Stimulated activated CD4-positive, alpha-beta T cell treated with anti-CD3 and anti-CD28 coated beads, TNF-alpha, amount 100 ng/mL, for 24 hours (primary cell): Measurements from ENCODE around the gene LMX1B.
A peak's percentile ranks its signal among the peaks of the same experiment; 100 is the strongest.

Experiments used
- DNase-seq, 3 experiments: peaks; one replicate each; pipeline ENCODE4 v3.0.0-alpha.2; 2020; ENCODE audit warnings: low read depth in 3 of 3

LMX1B gene

DNA sequence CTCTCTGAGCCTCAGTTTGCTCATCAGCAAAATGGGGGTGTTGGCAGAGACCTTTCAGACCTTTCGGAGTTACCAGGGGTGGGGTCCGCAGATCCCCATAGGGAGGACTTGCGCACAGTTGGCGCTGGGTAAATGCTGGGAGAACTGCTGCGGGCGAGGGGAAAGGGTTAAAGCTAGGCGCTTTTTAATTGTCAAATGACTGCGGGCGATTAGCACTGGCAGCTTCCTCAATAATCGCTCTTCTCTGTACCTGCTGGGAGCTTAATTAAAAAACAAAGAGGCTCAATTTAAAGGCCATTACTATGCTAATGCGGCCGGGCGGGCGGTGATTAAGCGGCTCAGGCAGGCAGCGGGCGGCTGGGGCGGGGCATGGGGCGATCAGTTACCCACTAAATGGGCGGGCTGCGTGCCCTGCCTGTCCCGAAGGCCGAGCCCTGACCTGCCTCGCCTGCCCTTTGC is 63.0 kb downstream of the LMX1B start:
- peak in 1 of 3 experiments; percentile 21 for DNase-seq

GRCh38 chr9:126677188-126678084 is 63.7 kb downstream of the LMX1B start:
- no peak for DNase-seq

GRCh38 chr9:126678989-126679388 is 65.3 kb downstream of the LMX1B start:
- no peak for DNase-seq

GRCh38 chr9:126681336-126681735 is 67.6 kb downstream of the LMX1B start:
- DNase-seq, result no peak

DNA sequence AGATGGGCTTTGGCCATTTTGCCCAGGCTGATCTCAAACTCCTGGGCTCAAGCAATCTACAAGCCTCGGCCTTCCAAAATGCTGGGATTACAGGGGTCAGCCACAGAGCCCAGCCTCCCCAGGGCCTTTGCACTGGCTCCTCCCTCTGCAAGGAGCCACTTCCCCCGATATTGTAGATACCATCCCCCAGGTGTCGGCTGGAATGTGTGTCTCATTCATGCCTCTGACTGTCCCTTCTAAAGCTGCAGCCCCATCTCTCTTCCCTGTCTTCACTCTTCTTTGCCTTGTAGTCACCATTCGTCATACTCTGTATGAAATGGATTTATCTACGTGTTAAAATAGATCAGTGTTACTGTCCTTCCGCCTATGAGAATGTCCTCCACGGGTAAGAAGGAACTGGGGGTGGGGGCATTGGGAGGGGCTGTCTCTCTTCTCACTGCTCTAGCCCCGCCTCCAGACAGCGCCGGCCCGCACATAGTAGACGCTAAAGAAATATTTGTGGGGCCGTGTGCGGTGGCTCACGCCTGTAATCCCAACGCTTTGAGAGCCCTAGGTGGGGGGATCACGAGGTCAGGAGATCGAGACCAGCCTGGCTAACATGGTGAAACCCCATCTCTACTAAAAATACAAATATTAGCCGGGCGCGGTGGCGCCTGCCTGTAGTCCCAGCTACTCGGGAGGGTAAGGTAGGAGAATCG is 68.5 kb downstream of the LMX1B start:
- DNase-seq, result no peak

- no peak for DNase-seq
Observed at GRCh38 chr9:126682928-126683697, 69.4 kb downstream of the LMX1B start.

DNA sequence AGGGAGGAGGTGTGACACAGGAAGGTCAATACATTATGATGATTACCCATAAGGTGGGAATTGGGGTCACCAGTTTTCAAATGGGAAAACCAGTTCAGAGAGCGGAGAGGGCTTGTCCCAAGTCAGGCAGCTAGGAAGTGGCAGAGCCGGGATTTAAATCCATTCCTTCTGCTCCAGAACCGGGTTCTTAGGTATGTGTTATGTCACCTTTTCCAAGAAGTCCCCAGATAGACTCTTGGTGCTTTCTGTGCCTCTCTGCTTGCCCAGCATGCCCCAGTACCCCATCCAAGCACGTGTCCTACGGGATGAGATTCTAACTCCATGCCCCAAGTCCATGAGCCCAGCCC is 69.9 kb downstream of the LMX1B start:
- DNase-seq, result no peak

GRCh38 chr9:126684345-126684744 is 70.6 kb downstream of the LMX1B start:
- DNase-seq, result no peak

GRCh38 chr9:126684965-126685465 is 71.3 kb downstream of the LMX1B start:
- DNase-seq, result no peak

- DNase-seq, result no peak
Observed at GRCh38 chr9:126687930-126688461, 74.3 kb downstream of the LMX1B start.

GRCh38 chr9:126688617-126689016 is 74.9 kb downstream of the LMX1B start:
- no peak for DNase-seq

GRCh38 chr9:126689027-126689825 is 75.5 kb downstream of the LMX1B start:
- no peak for DNase-seq

DNA sequence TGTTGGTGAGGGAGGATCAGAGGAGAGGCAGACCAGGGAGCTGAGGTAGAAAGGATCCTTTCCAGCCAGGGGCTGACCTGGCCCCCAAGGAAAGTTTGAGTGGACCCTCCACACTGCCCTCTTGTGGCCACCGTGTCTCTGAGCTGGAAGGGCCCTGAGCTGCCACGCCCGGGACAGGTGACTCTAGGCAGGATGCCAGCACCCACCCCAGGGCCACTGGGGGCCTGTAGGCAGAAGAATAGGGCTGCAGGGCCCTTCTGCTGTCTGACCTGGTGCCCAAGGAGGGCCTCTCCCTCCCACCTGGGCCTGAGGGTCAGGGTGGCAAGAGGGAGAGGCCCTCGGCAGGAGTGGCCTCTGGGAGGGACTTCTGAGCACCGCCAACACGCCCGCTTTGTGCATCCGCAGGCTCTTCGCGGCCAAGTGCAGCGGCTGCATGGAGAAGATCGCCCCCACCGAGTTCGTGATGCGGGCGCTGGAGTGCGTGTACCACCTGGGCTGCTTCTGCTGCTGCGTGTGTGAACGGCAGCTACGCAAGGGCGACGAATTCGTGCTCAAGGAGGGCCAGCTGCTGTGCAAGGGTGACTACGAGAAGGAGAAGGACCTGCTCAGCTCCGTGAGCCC is 76.8 kb downstream of the LMX1B start:
- peak; percentile 29 to 62 (median 31) for DNase-seq

DNA sequence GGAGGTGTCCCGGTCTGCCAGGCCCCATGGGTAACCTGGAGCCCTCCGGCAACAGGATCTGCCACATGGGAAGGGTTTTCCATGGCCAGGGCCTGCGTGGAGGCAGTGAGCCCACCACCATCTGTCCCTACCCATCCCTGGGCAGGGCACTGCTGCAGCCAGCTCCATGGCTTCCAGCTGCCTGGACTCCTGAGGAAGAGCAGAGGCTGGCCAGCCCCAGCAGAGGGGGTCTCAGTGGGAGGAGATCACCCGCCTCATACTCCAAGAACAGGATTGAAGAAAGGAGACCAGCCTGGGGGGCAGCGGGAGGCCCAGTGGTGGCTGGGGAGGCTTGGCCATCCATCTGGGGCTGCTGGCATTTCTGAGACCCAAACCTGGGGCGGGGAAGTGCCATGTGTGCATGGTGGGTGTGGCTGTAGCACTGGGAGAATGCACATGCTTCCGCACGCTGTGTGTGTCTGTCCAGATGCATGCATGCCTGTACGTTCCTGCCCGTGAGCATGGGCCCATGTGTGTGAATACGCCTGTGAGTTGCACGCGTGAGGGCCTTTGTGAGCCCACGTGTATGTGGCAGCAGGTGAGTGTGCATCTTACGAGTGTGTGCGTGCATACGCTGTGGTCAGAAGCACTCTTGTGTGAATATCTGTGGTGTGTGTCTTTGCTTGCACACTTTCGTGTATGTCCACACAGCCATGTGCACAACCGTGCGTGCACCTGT is 78.5 kb downstream of the LMX1B start:
- no peak for DNase-seq

- no peak for DNase-seq
Observed at GRCh38 chr9:126692759-126693427, 79.2 kb downstream of the LMX1B start.

DNA sequence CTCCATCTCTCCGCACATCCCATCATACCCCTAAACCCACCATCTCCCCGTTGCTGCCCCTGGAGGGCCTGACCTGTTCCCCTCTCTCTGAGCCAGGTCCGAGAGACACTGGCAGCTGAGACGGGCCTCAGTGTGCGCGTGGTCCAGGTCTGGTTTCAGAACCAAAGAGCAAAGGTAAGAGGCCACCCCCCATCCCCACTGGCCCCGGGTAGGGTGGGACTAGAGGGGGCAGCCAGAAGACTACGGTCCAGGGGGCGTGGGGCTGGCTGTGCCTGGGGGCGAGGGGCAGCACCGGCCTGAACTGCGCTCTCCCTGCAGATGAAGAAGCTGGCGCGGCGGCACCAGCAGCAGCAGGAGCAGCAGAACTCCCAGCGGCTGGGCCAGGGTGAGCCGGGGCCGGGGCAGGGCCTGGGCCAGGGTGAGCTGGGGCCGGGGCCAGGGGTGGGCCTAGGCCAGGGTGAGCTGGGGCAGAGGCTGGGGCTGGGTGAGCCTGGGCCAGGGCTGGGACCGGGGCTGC is 79.8 kb downstream of the LMX1B start:
- no peak for DNase-seq

GRCh38 chr9:126694206-126695081 is 80.7 kb downstream of the LMX1B start:
- DNase-seq, result no peak

DNA sequence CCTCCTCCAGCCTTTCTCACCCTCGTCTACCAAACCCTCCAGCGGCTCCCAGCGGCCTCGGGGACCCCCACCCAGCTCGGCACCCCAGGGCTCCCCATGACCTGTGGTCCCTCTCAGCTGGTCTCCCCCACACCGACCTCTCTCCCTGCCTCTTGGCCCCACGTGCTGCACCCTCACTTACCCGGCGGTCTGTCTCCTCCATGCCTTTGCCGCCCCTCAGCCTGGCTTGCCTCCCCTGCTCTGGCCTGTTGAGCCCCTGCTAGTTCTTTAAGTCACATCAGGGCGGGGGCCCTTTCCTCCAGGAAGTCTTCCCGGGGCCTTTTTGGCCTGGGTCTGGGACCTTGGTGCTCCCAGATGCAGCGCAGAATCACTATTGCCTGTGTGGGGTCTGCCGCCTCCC is 81.5 kb downstream of the LMX1B start:
- DNase-seq, result no peak
